NOMO-1 treated with dmso at 0.1 percent for 144 hours (cell line): Measurements from ENCODE around the gene TPSB2.
"Not testable (repeated sequence)": the region's sequence is repeated elsewhere in the genome, so short reads cannot be mapped to it uniquely, and the experiment has no call there.

Experiments
- DNase-seq: peaks from one replicate; lab custom pipeline; 2025; ENCODE audit not compliant: unreplicated experiment; lab: John Stamatoyannopoulos, UW

The TPSB2 gene

GRCh38 chr16:1243907-1244850 lies 14.2 kb upstream of the TPSB2 start:
- DNase-seq: not testable (repeated sequence)

- not testable (repeated sequence) for DNase-seq
Observed at GRCh38 chr16:1243363-1243762, 13.4 kb upstream of the TPSB2 start.

- DNase-seq: not testable (repeated sequence)
Observed at GRCh38 chr16:1241081-1241480, 11.1 kb upstream of the TPSB2 start.

GRCh38 chr16:1240436-1240835 lies 10.5 kb upstream of the TPSB2 start, which contains the start of gene TPSAB1:
TSS of gene TPSAB1 (plus strand) at chr16:1240705. CDS start at chr16:1240939, 234 bp downstream.
- not testable (repeated sequence) for DNase-seq

DNA sequence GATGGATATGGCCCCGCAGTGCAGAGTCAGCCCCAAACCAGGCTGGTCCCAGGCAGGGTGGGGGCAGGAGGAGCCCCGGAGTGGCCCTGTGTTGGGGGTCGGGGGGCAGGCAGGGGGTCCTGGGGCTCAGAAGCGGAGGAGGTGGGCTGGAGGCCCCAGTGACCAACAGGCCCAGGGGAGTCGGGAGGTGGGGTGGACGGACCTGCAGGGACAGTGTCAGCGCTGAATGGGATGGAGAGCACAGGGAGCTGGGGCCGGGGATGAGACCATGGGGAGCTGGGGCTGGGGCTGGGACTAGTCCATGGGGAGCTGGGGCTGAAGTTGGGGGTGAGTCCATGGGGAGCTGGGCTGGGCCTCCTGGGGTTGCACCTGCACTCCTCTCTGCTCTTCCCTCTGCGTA lies 9.6 kb upstream of the TPSB2 start:
- not testable (repeated sequence) for DNase-seq

- not testable (repeated sequence) for DNase-seq
Observed at GRCh38 chr16:1238909-1239308, 8.9 kb upstream of the TPSB2 start.

DNA sequence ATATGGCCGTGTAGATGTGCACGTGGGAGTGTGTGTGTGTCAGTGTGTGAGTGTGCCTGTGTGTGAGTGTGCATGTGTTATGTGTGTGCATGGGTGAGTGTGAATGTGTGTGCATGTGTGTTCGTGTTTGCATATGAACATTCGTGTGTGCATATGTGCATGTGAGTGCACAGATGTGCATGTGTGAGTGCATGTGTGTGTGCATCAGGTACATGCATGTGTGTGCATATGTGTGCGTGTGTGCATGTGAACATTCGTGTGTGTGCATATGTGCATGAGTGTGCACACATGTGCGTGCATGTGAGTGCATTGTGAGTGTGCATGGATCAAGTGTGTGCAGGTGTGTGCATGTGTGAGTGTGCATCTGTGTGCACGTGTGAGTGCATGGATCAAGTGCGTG lies 8.0 kb upstream of the TPSB2 start:
- no peak for DNase-seq

GRCh38 chr16:1236659-1237058 lies 6.7 kb upstream of the TPSB2 start:
- not testable (repeated sequence) for DNase-seq

DNA sequence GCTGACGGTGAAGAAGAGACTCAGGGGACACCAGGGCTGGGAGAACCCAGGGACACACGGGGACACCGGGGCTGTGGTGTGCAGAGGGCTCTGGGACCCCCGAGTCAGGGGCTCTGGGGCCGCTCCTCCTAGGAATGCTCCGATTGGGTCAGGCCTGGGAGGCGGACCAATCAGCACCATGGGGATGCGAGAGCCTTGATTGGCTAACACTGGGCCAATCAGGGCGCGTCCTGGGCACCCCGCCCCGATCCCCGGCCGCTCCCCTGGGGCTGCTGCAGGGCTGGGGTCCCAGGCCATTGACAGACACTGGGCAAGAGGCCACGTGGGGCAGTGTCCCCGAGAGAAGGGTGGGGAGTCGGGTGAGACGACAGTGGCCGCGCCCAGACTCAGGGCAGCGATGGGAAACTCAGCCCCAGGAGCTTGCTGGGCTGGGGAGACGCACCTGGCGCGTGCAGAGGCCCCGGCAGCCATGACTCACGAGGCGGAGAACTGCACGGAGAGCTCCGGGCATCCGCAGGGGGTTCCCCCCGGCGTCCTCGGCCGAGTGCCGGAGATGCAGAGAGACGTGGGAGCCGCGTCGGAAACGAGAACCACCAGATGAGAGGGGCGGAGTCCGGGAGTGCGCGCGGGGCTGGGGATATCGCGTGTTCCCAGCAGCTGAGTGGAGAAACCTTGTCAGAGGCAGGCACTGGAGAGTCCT lies 2.2 kb upstream of the TPSB2 start:
- not testable (repeated sequence) for DNase-seq

GRCh38 chr16:1231301-1231700 lies 1.3 kb upstream of the TPSB2 start:
- DNase-seq: not testable (repeated sequence)

DNA sequence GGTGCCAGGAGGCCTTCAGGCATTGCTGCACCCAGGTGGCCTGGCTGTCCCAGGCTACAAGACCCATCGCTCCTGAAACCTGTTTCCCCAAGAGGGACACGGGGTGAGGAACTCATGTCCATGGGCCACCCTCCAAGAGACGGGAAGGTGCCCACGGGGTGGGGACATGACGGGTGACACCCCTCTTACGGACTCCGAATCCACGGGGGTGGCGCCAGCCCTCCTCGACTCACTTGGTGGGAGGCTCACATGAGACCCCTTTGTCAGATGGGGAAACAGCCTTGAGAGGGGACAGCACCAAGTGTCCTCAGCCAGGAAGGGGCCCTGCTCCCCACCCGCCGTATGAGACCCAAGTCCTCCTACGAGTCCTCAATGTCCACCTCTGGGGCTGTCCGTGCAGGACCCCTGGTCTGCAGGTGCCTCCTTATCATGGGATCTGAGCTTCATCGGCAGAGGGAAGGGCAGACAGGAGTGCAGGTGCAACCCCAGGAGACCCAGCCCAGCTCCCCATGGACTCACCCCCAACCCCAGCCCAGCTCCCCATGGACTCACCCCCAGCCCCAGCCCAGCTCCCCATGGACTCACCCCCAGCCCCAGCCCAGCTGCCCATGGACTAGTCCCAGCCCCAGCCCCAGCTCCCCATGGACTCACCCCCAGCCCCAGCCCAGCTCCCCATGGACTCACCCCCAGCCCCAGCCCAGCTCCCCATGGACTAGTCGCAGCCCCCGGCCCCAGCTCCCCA lies 658 bp upstream of the TPSB2 start:
- not testable (repeated sequence) for DNase-seq

DNA sequence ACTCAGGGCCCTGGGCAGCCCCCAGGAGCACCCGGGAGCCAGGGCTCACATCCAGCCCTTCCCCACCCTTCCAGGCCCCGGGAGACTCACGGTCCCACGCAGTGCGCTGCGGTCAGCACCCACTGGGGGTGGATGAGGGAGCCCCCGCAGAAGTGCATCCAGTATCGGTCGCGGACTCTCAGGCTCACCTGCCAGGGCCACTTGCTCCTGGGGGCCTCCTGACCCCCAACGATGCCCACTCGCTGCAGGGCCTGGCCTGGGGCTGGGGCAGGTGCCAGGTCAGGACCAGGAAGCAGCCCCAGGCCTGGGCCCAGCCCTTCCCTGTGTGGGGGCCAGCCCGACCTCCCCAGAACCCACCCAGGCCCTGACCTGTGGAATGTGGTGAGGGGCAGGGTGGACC lies 508 bp downstream of the TPSB2 start:
- not testable (repeated sequence) for DNase-seq

DNA sequence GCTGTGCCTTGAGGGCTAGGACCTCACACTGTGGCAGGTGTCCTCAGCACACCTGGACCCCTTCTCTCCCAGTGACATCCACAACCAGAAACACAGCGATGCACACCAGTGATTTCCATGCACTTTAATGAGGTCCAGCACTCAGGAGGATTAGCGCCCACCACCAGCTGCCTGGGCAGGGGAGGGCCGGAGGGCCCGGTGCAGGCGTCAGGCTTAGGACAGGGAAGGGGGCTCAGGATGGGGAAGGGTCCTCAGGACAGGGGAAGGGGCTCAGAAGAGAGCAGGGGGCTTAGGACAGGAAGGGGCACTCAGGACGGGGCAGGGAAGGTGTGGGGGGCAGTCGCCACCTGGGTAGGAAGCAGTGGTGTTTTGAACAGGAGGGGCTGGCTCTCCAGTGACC lies 1.8 kb downstream of the TPSB2 start:
- not testable (repeated sequence) for DNase-seq

DNA sequence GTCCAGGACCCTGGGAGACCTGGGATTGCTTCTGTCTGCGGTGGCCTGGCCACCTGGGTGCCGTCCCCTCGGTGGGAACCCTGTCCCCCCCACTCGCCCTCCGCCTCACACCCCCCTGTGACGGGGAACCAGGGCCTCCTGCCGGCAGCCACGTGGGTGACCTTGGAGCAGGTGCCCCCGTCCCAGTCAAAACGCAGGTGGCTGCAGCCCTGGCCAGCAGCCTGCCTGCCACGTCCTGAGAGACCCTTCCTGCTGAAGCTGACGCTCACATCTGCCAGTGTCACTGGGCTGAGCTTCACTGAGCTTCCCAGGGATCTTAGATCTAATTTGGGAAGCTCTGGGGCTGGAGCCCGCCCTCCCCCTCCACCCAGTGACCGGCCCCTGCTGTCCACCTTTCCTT lies 3.3 kb downstream of the TPSB2 start:
- not testable (repeated sequence) for DNase-seq

GRCh38 chr16:1225728-1226311 lies 4.2 kb downstream of the TPSB2 start:
- DNase-seq: not testable (repeated sequence)

GRCh38 chr16:1225051-1225451 lies 4.9 kb downstream of the TPSB2 start, which contains the start of gene TPSG1:
TSS of gene TPSG1 (minus strand) at chr16:1225268. CDS start at chr16:1225252, 16 bp downstream.
- no peak for DNase-seq

DNA sequence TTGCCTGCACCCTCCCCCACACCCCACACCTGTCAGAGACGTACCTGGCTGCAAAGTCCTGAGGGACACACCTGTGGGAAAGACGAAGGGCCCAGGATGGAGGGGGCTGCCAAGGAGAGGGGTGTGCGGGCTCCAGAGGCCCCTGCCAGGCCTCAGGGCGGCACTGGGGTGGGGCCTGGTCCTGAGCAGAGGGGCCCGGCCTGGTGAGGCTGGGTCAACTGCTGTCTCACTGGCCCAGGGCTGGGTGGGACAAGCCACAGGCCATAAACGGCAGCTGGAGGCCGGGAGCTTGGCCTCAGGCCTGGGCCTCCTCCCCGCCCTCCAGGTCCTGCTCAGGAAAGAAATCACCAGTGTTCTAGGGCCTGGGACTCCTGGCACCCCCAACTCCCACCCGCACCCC lies 5.4 kb downstream of the TPSB2 start:
- DNase-seq: no peak

GRCh38 chr16:1223355-1224214 lies 6.4 kb downstream of the TPSB2 start:
- DNase-seq: no peak

DNA sequence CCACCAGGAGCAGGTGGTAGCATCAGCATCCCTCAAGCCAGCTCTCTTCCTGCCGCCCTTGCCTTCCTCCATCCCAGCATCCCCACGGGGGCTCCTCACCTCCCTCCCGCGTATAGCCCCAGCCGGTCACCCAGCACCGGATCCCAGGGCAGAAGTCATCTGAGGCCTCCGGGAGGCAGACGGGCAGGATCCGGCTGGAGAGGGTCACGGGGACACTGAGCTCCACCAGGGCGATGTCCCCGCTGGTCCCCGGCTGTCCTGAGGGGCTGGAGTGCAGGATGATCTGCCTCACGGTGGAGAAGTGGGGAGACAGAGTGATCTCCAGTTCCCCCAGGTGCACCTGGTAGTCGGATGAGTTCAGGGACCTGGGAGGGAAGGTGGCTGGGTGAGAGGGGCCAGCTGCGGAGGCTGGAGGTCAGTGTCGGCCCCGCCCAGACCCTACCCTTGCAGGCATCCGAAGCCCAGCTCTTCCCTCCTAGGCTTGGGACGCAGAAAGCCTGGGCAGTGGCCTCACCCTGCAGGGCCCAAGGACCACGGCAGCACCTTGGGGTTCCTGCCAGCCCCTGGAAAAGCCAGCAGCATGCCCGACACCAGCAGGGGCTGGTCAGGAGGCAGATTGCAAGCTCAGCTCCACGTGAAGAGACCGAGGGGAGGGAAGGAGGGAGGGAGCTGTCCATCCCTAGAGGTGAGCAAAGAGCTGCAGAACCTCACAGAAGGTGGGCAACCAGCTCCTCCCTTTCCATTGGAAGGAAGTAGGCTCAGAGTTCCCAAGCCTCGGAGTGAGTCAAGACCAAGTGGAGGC lies 7.2 kb downstream of the TPSB2 start:
- no peak for DNase-seq
